Stimulated activated CD8-positive, alpha-beta memory T cell treated with anti-CD3 and anti-CD28 coated beads, Interleukin-15, amount 100 ng/mL, for 24 hours (primary cell): ENCODE measurements around the gene HDGFL2.

Experiments
- DNase-seq: peaks from one replicate; pipeline ENCODE4 v3.0.0-alpha.2; 2020; ENCODE audit warnings: low read depth

The HDGFL2 gene

DNA sequence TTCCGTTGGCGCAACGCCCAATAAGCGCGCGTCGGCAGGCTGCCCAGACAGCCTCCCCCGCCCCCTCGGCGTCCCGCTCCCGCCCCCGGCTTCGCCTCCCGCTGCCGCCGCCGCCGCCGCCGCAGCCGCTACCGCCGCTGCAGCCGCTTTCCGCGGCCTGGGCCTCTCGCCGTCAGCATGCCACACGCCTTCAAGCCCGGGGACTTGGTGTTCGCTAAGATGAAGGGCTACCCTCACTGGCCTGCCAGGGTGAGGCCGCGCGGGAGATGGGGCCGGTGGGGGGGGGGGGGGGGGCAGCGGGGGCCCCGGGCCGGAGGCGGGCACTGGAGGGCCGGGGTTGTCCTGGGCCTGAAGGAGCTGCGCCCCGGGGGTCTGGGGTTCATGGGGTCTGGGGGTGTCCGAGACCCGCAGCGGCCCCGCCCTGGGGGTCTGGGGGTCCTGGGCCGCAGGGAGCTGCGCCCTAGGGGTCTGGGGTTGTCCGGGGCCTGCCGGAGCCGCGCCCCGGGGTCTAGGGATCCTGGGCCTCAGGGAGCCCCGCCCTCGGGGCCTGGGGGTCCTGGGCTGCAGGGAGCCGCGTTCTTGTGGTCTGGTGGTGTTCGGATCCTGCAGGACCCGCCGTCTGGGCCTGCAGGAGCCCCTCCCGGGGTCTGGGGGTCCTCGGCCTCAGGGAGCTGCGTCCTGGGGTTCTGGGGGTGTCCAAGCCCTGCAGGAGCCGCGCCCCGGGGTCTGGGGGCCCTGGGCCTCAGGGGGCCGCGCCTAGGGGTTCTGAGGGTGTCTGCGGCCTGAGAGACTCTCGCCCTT is at the start of gene HDGFL2:
Gene HDGFL2, plus strand, starts transcription at position 124 of the 801 bp plus-strand sequence. Its CDS starts 54 bp downstream, at position 178.
- no peak for DNase-seq

GRCh38 chr19:4423416-4424126 is 48.5 kb upstream of the HDGFL2 start:
- no peak for DNase-seq

GRCh38 chr19:4425537-4425936 is 46.6 kb upstream of the HDGFL2 start:
- DNase-seq = no peak

DNA sequence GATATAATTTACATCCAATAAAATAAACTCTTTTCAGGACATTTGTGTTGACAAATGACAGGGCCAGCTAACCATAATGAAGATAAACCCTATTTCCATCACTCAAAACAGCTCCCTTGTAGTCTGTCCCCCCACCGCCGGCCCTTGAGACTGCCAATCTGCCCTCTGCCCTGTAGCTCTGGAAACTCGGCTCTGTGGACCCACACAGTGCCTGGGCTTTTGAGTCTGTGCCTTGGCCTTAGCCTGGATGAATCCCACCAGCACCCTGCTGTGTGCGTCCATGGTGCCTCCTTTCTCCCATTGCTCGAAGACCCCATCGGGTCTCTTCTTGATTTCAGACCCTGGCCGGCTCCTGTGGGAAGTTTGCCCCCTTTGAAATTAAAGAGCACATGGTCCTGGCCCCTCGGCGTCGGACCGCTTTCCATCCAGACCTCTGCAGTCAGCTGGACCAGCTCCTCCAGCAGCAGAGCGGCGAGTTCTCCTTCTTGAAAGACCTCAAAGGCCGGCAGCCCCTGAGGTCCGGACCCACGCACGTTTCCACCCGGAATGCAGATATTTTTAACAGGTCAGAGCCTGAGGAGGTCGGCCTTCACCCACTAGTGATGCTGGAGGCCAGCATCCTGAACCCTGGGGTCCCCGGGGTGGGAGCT is 43.6 kb upstream of the HDGFL2 start:
- no peak for DNase-seq

DNA sequence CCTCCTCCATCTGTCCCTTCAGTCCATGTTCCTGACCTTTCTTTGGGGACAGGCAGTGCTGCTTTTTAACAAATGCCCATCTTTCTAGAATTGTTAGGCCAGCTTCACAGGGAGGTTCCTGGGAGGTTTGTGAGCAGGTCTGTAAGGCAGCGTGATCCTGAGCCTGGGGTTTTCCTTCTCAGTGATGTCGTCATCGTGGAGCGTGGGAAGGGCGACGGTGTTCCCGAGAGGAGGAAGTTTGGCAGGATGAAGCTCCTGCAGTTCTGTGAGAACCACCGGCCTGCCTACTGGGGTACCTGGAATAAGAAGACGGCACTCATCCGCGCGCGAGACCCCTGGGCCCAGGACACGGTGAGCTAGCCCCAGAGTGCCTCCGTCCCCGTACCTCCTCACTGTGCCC is 42.8 kb upstream of the HDGFL2 start:
- no peak for DNase-seq

DNA sequence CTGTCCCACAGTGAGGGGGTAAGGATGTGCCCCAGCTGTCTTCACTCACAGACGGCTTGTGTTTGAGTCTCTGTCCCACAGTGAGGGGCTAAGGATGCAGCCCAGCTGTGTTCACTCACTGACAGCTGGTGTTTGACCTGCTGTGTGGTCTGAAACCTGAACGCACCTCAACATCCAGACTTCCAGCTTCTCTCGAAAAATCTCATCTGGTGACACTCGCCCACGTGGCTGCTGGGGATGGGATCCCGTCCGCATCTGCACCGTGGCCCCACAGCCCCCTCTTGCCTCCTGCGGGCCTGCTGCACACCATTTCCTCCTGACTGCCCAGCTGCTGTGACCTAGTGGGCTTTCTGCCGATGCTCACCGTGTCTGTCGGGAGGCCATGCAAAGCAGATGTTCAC is 42.3 kb upstream of the HDGFL2 start:
- no peak for DNase-seq

DNA sequence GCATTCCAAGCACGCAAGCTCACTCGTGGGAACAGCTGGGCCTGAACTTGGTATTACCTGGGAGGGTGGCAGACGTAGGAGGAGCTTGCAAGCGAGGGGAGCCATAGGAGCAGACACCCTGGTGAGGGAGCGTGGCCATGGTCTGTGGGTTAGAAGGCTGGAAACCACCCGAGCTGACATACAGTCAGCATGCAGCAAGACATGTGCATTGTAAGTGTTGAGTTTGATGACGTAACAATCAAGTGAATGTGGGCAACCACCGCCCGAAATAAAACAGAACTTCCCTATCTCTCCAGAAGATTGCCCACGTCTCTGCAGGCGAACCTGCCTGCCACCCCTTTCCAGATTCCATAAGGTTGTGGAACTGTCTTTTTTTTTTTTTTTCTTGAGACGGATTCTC is 41.3 kb upstream of the HDGFL2 start:
- no peak for DNase-seq

DNA sequence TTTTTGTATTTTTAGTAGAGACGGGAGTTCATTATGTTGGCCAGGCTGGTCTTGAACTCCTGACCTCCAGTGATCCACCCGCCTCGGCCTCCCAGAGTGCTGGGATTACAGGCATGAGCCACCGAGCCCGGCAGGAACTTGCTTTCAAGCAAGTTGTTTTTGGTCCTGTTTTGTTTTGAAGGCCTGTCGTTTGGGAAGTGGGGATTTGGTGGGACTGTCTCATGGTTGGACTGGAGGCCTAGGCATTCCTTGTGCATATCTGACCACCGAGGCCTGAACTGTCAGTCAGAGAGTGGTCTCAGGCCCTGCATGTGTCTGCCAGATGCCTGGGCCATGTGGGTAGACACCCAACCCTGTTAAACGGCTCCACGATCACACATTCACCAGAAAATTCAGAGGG is 40.8 kb upstream of the HDGFL2 start:
- no peak for DNase-seq

DNA sequence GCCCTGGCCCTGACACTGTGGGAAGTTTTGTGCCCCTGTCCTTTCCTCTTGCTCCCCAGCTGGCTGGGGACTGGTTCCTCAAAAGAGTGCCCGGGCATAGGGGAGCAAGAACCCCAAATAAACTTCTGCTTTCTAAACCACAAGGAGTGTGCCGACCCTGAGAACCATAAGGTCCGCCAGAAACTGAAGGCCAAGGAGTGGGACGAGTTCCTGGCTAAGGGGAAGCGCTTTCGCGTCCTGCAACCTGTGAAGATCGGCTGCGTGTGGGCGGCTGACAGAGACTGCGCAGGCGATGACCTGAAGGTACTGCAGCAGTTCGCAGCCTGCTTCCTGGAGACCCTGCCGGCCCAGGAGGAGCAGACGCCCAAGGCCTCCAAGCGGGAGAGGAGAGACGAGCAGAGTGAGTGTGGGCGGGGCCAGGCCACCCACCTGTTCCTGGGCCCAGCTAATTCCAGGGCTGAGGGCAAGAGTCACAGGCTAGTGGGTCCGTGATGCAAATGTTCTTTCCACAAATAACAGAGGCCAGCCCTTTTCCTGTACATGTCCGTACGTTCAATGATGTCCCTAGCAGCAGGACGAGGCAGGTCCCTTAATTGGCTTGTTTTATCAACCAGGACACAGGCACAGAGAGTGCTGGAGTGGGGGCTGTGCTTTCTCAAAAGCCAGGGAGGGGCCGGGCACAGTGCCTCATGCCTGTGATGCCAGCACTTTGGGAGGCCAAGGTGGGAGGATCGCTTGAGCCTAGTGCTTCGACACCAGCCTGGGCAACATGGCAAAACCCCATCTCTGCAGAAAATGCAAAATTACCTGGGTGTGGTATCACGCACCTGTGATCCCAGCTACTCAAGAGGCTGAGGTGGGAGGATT is 40.1 kb upstream of the HDGFL2 start:
- DNase-seq = no peak

DNA sequence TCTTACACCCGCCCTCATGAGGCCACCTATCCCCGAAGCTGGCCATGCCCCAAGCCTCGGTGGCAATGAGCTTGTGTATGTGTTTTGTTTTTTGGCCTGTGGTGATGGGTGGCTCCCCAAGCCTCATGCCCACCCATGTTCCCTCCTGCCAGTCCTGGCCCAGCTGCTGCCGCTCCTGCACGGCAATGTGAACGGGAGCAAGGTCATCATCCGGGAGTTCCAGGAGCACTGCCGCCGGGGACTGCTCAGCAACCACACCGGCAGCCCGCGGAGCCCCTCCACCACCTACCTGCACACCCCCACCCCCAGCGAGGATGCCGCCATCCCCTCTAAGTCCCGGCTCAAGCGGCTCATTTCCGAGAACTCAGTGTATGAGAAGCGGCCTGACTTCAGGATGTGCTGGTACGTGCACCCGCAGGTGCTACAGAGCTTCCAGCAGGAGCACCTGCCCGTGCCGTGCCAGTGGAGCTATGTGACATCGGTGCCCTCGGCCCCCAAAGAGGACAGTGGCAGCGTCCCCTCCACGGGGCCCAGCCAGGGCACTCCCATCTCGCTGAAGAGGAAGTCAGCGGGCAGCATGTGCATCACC is 39.1 kb upstream of the HDGFL2 start:
- DNase-seq = no peak

GRCh38 chr19:4434391-4434790 is 37.7 kb upstream of the HDGFL2 start:
- DNase-seq = no peak

DNA sequence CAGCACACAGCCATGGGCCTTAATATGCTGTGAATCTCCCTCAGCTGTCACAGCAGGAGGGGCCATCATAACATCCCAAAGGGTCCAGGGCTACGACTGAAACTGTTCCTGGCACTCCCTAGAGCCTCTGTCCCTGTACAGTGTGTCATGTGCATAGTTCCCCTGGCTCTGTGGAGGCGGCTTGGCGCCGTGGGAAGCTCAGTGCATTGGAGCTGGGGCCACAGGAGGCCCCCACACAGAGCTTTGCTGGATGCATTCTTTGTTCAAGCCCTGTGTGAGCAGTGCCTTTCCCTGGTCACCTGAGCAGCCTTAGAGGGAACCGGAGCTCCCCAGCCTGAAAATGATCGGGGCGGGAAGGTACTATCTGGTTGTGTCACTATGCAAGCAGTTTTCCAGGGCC is 35.9 kb upstream of the HDGFL2 start:
- DNase-seq = no peak

GRCh38 chr19:4437103-4437502 is 35.0 kb upstream of the HDGFL2 start:
- no peak for DNase-seq

DNA sequence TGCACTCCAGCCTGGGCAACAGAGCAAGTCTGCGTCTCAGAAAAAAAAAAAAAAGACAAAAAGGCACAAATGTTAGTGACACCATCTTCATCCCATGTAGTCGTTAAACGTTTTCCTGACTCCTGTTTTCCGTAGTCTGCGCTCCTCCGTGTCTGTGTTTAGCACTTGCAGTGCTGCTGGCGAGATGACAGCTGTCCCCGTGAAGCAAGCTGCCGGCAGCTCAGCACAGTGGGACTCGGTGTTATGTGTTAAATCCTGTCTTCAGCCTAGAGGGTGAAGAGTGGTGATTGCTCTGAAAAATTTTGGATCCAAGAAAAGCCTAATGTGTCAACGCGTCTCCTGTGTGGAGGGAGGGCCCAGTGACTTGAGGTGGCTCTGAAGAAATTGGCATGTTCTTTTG is 32.9 kb upstream of the HDGFL2 start:
- DNase-seq = no peak

GRCh38 chr19:4441994-4442818 is 29.9 kb upstream of the HDGFL2 start:
- DNase-seq = no peak

GRCh38 chr19:4442819-4443146 is 29.3 kb upstream of the HDGFL2 start:
- DNase-seq = no peak

- DNase-seq = no peak
Observed at GRCh38 chr19:4443188-4443587, 28.9 kb upstream of the HDGFL2 start.

GRCh38 chr19:4443966-4444764 is 27.9 kb upstream of the HDGFL2 start:
- no peak for DNase-seq

- DNase-seq = no peak
Observed at GRCh38 chr19:4444765-4445741, 27.0 kb upstream of the HDGFL2 start.
